Neuronal stem cell (in vitro differentiated cells): ENCODE data around the gene RBPJ.

Experiments used
- DNase-seq: peaks from one replicate; pipeline ENCODE4 v3.0.0-alpha.2; 2013; ENCODE audit warnings: low spot score
- H2AFZ ChIP-seq: one replicate; pipeline ENCODE4 v1.6.1; 2013; ENCODE audit warnings: mild to moderate bottlenecking, low read length, inconsistent platforms
- H2AK5ac ChIP-seq: 2 replicates; pipeline ENCODE4 v1.6.1; 2013; ENCODE audit warnings: low read depth, mild to moderate bottlenecking, inconsistent platforms, low read length, moderate library complexity, mixed read lengths
- H2BK120ac ChIP-seq: 2 replicates; pipeline ENCODE4 v1.6.1; 2013; ENCODE audit warnings: low read depth, mild to moderate bottlenecking, inconsistent platforms, low read length, moderate library complexity, mixed read lengths
- H2BK12ac ChIP-seq: one replicate; pipeline ENCODE4 v1.6.1; 2013; ENCODE audit warnings: low read length, inconsistent platforms
- H2BK15ac ChIP-seq: 2 replicates; pipeline ENCODE4 v1.6.1; 2013; ENCODE audit warnings: mild to moderate bottlenecking, low read length, inconsistent platforms, mixed read lengths
- H2BK5ac ChIP-seq: one replicate; pipeline ENCODE4 v1.6.1; 2013; ENCODE audit warnings: inconsistent platforms, mild to moderate bottlenecking, low read length, moderate library complexity
- H3K14ac ChIP-seq: one replicate; pipeline ENCODE4 v1.6.1; 2013; ENCODE audit warnings: low read length, inconsistent platforms
- H3K18ac ChIP-seq: 2 replicates; pipeline ENCODE4 v1.6.1; 2013; ENCODE audit warnings: low read length, inconsistent platforms
- H3K23ac ChIP-seq: 2 replicates; pipeline ENCODE4 v1.6.1; 2013; ENCODE audit warnings: low read depth, mild to moderate bottlenecking, mixed read lengths, low read length, inconsistent platforms; ENCODE audit not compliant: poor library complexity
- H3K27ac ChIP-seq: replicated peaks from 3 replicates; pipeline ENCODE4 v1.5.1; 2013; ENCODE audit warnings: low read length, inconsistent platforms
- H3K27me3 ChIP-seq, 3 experiments: 2 replicates each; pipeline ENCODE4 v1.6.1; 2013; ENCODE audit warnings: low read length in 3 of 3, mild to moderate bottlenecking in 2 of 3, inconsistent platforms in 1 of 3, low read depth in 1 of 3, mixed read lengths in 1 of 3, moderate library complexity in 1 of 3; ENCODE audit not compliant: control insufficient read depth in 3 of 3, insufficient read depth in 3 of 3
- H3K36me3 ChIP-seq, 2 donors: replicated peaks in 1 of 2; 2 replicates each; pipeline ENCODE4 v1.6.1; 2013; ENCODE audit warnings: low read length in 2 of 2; ENCODE audit not compliant: control insufficient read depth in 2 of 2, insufficient read depth in 2 of 2
- H3K4ac ChIP-seq: 2 replicates; pipeline ENCODE4 v1.6.1; 2013; ENCODE audit warnings: inconsistent platforms, mild to moderate bottlenecking, low read length, moderate library complexity
- H3K4me1 ChIP-seq, 2 donors: 1 replicate in 1 of 2; 2 replicates in 1 of 2; pipeline ENCODE4 v1.6.1; 2013; ENCODE audit warnings: low read length in 2 of 2, low read depth in 1 of 2; ENCODE audit not compliant: control insufficient read depth in 2 of 2, insufficient read depth in 1 of 2
- H3K4me2 ChIP-seq: one replicate; pipeline ENCODE4 v1.6.1; 2013; ENCODE audit warnings: mild to moderate bottlenecking, low read length, inconsistent platforms; ENCODE audit not compliant: insufficient read depth, poor library complexity, severe bottlenecking
- H3K4me3 ChIP-seq, 2 donors: 2 replicates each; pipeline ENCODE4 v1.5.1; 2013; ENCODE audit warnings: low read length in 2 of 2, mild to moderate bottlenecking in 2 of 2, inconsistent platforms in 1 of 2, moderate library complexity in 1 of 2
- H3K79me1 ChIP-seq: one replicate; pipeline ENCODE4 v1.6.1; 2013; ENCODE audit warnings: low read depth, mild to moderate bottlenecking, inconsistent platforms, low read length, moderate library complexity
- H3K9ac ChIP-seq: one replicate; pipeline ENCODE4 v1.6.1; 2013; ENCODE audit warnings: mild to moderate bottlenecking, low read depth, low read length, inconsistent platforms; ENCODE audit not compliant: poor library complexity
- H3K9me3 ChIP-seq, 2 donors: replicated peaks in 1 of 2; 2 replicates each; pipeline versions ENCODE3 to v1.6.1; 2013; ENCODE audit warnings: low read length in 2 of 2, mild to moderate bottlenecking in 2 of 2, inconsistent platforms in 1 of 2, low read depth in 1 of 2, mixed read lengths in 1 of 2, moderate library complexity in 1 of 2; ENCODE audit not compliant: control insufficient read depth in 2 of 2, insufficient read depth in 1 of 2
- H4K8ac ChIP-seq: one replicate; pipeline ENCODE4 v1.6.1; 2013; ENCODE audit warnings: low read depth, mild to moderate bottlenecking, inconsistent platforms, low read length, moderate library complexity
- H4K91ac ChIP-seq: one replicate; pipeline ENCODE4 v1.6.1; 2013; ENCODE audit warnings: low read length, low read depth, mild to moderate bottlenecking, inconsistent platforms; ENCODE audit not compliant: poor library complexity
- WGBS, 2 donors: extraction: QIAGEN DNeasy Blood & Tissue Kit; methylation state at CpG; one replicate each; pipeline ENCODE4 v1.1.7; 2013; ENCODE audit warnings: missing lambda C conversion rate in 2 of 2, mixed read lengths in 1 of 2; ENCODE audit not compliant: insufficient read length in 2 of 2, insufficient replicate concordance in 1 of 2; ENCODE audit errors: extremely low coverage in 2 of 2; 5-methylcytosine and 5-hydroxymethylcytosine counted together

The RBPJ gene

DNA sequence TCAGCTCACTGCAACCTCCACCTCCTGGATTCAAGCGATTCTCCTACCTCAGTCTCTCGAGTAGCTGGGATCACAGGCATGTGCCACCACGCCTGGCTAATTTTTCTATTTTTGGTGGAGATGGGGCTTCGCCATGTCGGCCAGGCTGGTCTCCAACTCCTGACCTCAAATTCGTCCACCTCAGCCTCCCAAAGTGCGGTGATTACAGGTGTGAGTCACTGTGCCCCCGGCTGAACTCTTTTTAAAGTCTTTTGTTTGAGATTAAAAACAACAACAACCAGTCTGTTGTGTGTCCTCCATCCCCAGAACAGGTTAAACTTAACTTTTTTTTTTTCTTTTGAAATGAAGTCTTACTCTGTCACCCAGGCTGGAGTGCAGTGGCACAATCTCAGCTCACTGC lies 36.3 kb upstream of the RBPJ start:
- H3K27me3 ChIP-seq, result no peaks in the 10 kb centered on the region
- H2BK15ac ChIP-seq, result no peak overlapping the region
- H4K91ac ChIP-seq, result no peak overlapping the region
- no peak overlapping the region for H3K4ac ChIP-seq
- no peak overlapping the region for H4K8ac ChIP-seq
- H2AFZ ChIP-seq, result no peak overlapping the region
- H3K27ac ChIP-seq, result no peak overlapping the region
- no CpG with 5 or more reads among the region's 8 CpGs for WGBS, 2 donors
- no peak overlapping the region for H3K23ac ChIP-seq
- no peak overlapping the region for H3K14ac ChIP-seq
- H2BK12ac ChIP-seq, result no peak overlapping the region
- H2AK5ac ChIP-seq, result no peak overlapping the region
- H2BK120ac ChIP-seq, result no peak overlapping the region
- no peak overlapping the region for H2BK5ac ChIP-seq
- H3K36me3 ChIP-seq, result no peaks in the 10 kb centered on the region
- H3K4me3 ChIP-seq, result no peak overlapping the region
- no peak overlapping the region for H3K4me2 ChIP-seq
- H3K79me1 ChIP-seq, result no peaks in the 10 kb centered on the region
- DNase-seq, result no peak
- no peaks in the 10 kb centered on the region for H3K4me1 ChIP-seq
- no peaks in the 10 kb centered on the region for H3K9me3 ChIP-seq
- no peak overlapping the region for H3K9ac ChIP-seq
- H3K18ac ChIP-seq, result no peak overlapping the region

DNA sequence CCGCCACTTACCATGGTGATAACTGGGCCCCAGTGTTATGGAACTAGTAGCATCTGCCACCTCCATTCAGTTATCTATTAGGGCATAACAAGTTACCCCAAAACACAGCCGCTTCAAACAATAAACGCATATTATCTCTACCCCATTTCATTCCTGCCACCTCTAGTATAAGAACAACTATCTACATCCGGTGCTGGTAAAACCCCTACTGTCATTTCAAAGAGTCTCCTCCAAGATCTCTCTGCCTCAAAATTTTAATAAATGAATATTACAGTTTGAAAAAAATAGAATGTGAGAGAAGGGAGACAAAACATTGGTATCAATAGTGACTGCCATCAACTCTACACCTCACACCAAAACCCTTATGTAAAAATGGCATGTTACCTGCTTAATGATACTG lies 35.5 kb upstream of the RBPJ start:
- Histone ChIP-seq H3K4me1 (no peaks in the 10 kb centered on the region), H3K4me2 (no peak overlapping the region), H4K8ac (no peak overlapping the region), H3K14ac (no peak overlapping the region), H2BK12ac (no peak overlapping the region), H2BK5ac (no peak overlapping the region), H3K4ac (no peak overlapping the region), H3K9ac (no peak overlapping the region), H2BK15ac (no peak overlapping the region), H3K36me3 (no peaks in the 10 kb centered on the region), H3K18ac (no peak overlapping the region), H3K27ac (no peak overlapping the region), H3K9me3 (no peaks in the 10 kb centered on the region), H2AK5ac (no peak overlapping the region), H2BK120ac (no peak overlapping the region), H3K23ac (no peak overlapping the region), H2AFZ (no peak overlapping the region), H3K27me3 (no peaks in the 10 kb centered on the region), H3K79me1 (no peaks in the 10 kb centered on the region), H4K91ac (no peak overlapping the region), H3K4me3 (no peak overlapping the region)
- WGBS, 2 donors, result 100% methylated on average over 2 of the region's 4 CpGs; no CpG with 5 or more reads in 1 of the 2 donors
- DNase-seq, result no peak

DNA sequence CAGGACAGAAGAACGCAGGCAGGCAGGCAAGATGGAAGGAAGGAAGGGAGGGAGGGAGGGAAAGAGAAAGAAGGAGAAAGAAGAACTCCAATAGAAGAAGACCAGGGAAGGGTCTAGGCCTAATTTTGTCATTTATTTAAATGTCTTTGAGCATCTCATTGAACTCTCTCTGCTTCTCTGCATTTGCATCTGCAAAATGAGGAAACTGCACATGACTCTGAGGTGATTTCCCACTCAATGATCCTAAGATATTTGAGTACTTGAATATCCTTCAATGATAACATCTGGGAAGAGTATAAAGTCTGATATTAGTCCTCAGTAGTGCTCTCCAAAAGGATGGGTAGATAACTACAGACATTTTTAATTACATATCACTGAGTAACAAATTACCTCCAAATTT lies 33.1 kb upstream of the RBPJ start:
- Histone ChIP-seq H3K9me3 (no peaks in the 10 kb centered on the region), H3K14ac (no peak overlapping the region), H3K23ac (no peak overlapping the region), H3K9ac (no peak overlapping the region), H4K91ac (no peak overlapping the region), H2AFZ (no peak overlapping the region), H3K4me3 (no peak overlapping the region), H2BK12ac (no peak overlapping the region), H3K36me3 (no peaks in the 10 kb centered on the region), H3K27ac (no peak overlapping the region), H3K4ac (no peak overlapping the region), H3K4me1 (no peaks in the 10 kb centered on the region), H3K4me2 (no peak overlapping the region), H2BK120ac (no peak overlapping the region), H2BK15ac (no peak overlapping the region), H2BK5ac (no peak overlapping the region), H3K79me1 (no peaks in the 10 kb centered on the region), H3K27me3 (no peaks in the 10 kb centered on the region), H4K8ac (no peak overlapping the region), H2AK5ac (no peak overlapping the region), H3K18ac (no peak overlapping the region)
- WGBS, 2 donors, result no CpG with 5 or more reads among the region's 1 CpG
- DNase-seq, result no peak

DNA sequence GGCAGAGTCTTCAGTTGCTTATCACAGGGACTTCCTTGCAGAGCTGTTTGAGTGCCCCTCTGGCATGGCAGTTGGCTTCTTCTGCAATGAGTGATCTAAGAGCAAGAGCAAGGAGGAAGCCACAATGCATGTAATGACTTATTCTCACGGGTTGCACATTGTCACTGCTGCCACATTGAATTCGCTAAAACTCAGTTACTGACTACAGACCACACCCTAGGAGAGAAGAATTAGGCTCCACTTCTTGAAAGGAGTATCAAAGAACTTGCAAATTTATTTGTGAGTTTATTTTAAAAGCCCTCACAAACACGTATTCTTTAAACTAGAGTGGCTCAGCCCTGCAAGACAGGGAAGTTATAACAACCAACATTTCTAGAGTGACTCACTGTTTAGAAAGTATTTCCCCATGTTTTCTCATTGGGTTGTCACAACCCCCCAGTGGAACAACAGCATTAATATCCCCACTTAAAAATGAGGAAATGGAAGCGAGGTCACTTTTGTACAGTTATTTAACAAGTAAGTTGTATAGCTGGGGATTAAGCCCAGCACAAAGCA lies 32.4 kb upstream of the RBPJ start:
- no peak overlapping the region for H2BK12ac ChIP-seq
- no peak overlapping the region for H3K18ac ChIP-seq
- no peak overlapping the region for H3K4ac ChIP-seq
- no peak overlapping the region for H3K27ac ChIP-seq
- DNase-seq, result no peak
- H3K79me1 ChIP-seq, result no peaks in the 10 kb centered on the region
- no peak overlapping the region for H2BK120ac ChIP-seq
- no peak overlapping the region for H3K23ac ChIP-seq
- H3K4me2 ChIP-seq, result no peak overlapping the region
- no peak overlapping the region for H3K14ac ChIP-seq
- H4K8ac ChIP-seq, result no peak overlapping the region
- H4K91ac ChIP-seq, result no peak overlapping the region
- WGBS, 2 donors, result no CpG with 5 or more reads among the region's 4 CpGs
- H3K9ac ChIP-seq, result no peak overlapping the region
- no peak overlapping the region for H3K4me3 ChIP-seq
- no peaks in the 10 kb centered on the region for H3K4me1 ChIP-seq
- H3K9me3 ChIP-seq, result no peaks in the 10 kb centered on the region
- no peaks in the 10 kb centered on the region for H3K27me3 ChIP-seq
- H2BK15ac ChIP-seq, result no peak overlapping the region
- no peak overlapping the region for H2AFZ ChIP-seq
- no peaks in the 10 kb centered on the region for H3K36me3 ChIP-seq
- no peak overlapping the region for H2BK5ac ChIP-seq
- no peak overlapping the region for H2AK5ac ChIP-seq
